Naive B cell (primary cell): ENCODE measurements around the gene SPINK4. TPM values are rescaled to one million over a fixed set of nuclear protein-coding genes. Genes with fewer than 3 reads are reported as not detected.
A peak's percentile ranks its signal among the peaks of the same experiment; 100 is the strongest.

ENCODE experiments used
- ATAC-seq, 2 donors: fragments of 150-1000 bp; cut with Tn5 transposase; 2 replicates each; pipeline ENCODE4 v1.10.0; 2021; ENCODE audit warnings: low read depth in 2 of 2, mild to moderate bottlenecking in 2 of 2, moderate library complexity in 2 of 2
- DNase-seq: peaks from one replicate; pipeline ENCODE4 v3.0.0; 2022
- H3K27ac Mint-ChIP-seq, 6 donors: one replicate each; pipeline ENCODE4 v1.8.0; 2020 to 2022; ENCODE audit warnings: mild to moderate bottlenecking in 6 of 6, mixed read lengths in 6 of 6, moderate library complexity in 5 of 6, inconsistent platforms in 2 of 6
- H3K27me3 Mint-ChIP-seq, 3 donors: one replicate each; pipeline ENCODE4 v1.8.0; 2021 to 2022; ENCODE audit warnings: mixed read lengths in 3 of 3, mild to moderate bottlenecking in 1 of 3
- H3K36me3 Mint-ChIP-seq, 2 donors: one replicate each; pipeline ENCODE4 v1.8.0; 2020 to 2022; ENCODE audit warnings: mixed read lengths in 2 of 2, inconsistent platforms in 1 of 2, mild to moderate bottlenecking in 1 of 2
- H3K4me1 Mint-ChIP-seq, 3 donors: one replicate each; pipeline ENCODE4 v1.8.0; 2020 to 2022; ENCODE audit warnings: mixed read lengths in 3 of 3, inconsistent platforms in 1 of 3, mild to moderate bottlenecking in 1 of 3, moderate library complexity in 1 of 3
- H3K4me3 Mint-ChIP-seq, 8 donors: one replicate each; pipeline ENCODE4 v1.8.0; 2020 to 2022; ENCODE audit warnings: mild to moderate bottlenecking in 8 of 8, mixed read lengths in 8 of 8, moderate library complexity in 8 of 8, inconsistent platforms in 2 of 8
- H3K9me3 Mint-ChIP-seq, 7 donors: one replicate each; pipeline ENCODE4 v1.8.0; 2020 to 2022; ENCODE audit warnings: mixed read lengths in 7 of 7, mild to moderate bottlenecking in 5 of 7, inconsistent platforms in 2 of 7, moderate library complexity in 1 of 7
- polyA plus RNA-seq, 6 donors: library from polyadenylated mRNA; unstranded; fragments of 300-500 nt; fragmentation: Illumina TruSeq; gene quantifications; one replicate each; pipeline ENCODE4 v1.2.3, GENCODE V29; 2021; ENCODE audit warnings: low read depth in 6 of 6

The SPINK4 gene
- polyA plus RNA-seq, 6 donors from 2014 or later: not detected

GRCh38 chr9:33254211-33254610 is 14.2 kb downstream of the SPINK4 start:
- peak overlapping the region in 2 of 6 donors; percentile 15 to 30 for H3K27ac Mint-ChIP-seq
- peaks cover 5 to 10% (median 8%) of the 10 kb centered on the region in 3 donors for H3K4me1 Mint-ChIP-seq
- H3K27me3 Mint-ChIP-seq: no peaks in the 10 kb centered on the region
- peaks cover 20 to 26% of the 10 kb centered on the region in 2 donors for H3K36me3 Mint-ChIP-seq
- H3K4me3 Mint-ChIP-seq: no peak overlapping the region
- H3K9me3 Mint-ChIP-seq: no peaks in the 10 kb centered on the region
- ATAC-seq (no peak), DNase-seq (no peak)

GRCh38 chr9:33255014-33255413 is 15.0 kb downstream of the SPINK4 start:
- H3K4me3 Mint-ChIP-seq: no peak overlapping the region
- H3K36me3 Mint-ChIP-seq: peaks cover 27 to 31% of the 10 kb centered on the region in 2 donors
- ATAC-seq: no peak
- H3K4me1 Mint-ChIP-seq: peaks cover 0 to 10% (median 3%) of the 10 kb centered on the region in 3 donors
- no peak for DNase-seq
- no peaks in the 10 kb centered on the region for H3K27me3 Mint-ChIP-seq
- H3K9me3 Mint-ChIP-seq: no peaks in the 10 kb centered on the region
- no peak overlapping the region for H3K27ac Mint-ChIP-seq

GRCh38 chr9:33255471-33255870 is 15.5 kb downstream of the SPINK4 start:
- Mint-ChIP-seq H3K4me1 (peaks cover 3 to 10% (median 3%) of the 10 kb centered on the region in 3 donors), H3K36me3 (peaks cover 32 to 35% of the 10 kb centered on the region in 2 donors), H3K4me3 (no peak overlapping the region), H3K27ac (no peak overlapping the region), H3K27me3 (no peaks in the 10 kb centered on the region), H3K9me3 (no peaks in the 10 kb centered on the region)
- DNase-seq (no peak), ATAC-seq (no peak)

GRCh38 chr9:33256236-33256635 is 16.3 kb downstream of the SPINK4 start:
- ATAC-seq (no peak), DNase-seq (no peak)
- H3K36me3 Mint-ChIP-seq: peaks cover 34 to 39% of the 10 kb centered on the region in 2 donors
- H3K27me3 Mint-ChIP-seq: no peaks in the 10 kb centered on the region
- peaks cover 3 to 10% (median 3%) of the 10 kb centered on the region in 3 donors for H3K4me1 Mint-ChIP-seq
- peak overlapping the region in 1 of 6 donors; percentile 39 for H3K27ac Mint-ChIP-seq
- no peaks in the 10 kb centered on the region for H3K9me3 Mint-ChIP-seq
- no peak overlapping the region for H3K4me3 Mint-ChIP-seq

GRCh38 chr9:33257276-33257675 is 17.3 kb downstream of the SPINK4 start:
- H3K9me3 Mint-ChIP-seq: no peaks in the 10 kb centered on the region
- H3K4me3 Mint-ChIP-seq: no peak overlapping the region
- no peaks in the 10 kb centered on the region for H3K27me3 Mint-ChIP-seq
- H3K4me1 Mint-ChIP-seq: peaks cover 3 to 10% (median 3%) of the 10 kb centered on the region in 3 donors
- DNase-seq (no peak), ATAC-seq (no peak)
- no peak overlapping the region for H3K27ac Mint-ChIP-seq
- peaks cover 33 to 39% of the 10 kb centered on the region in 2 donors for H3K36me3 Mint-ChIP-seq

- Mint-ChIP-seq H3K9me3 (no peaks in the 10 kb centered on the region), H3K4me3 (peak overlapping the region in 1 of 8 donors; percentile 15), H3K27ac (peak overlapping the region in 1 of 6 donors; percentile 47), H3K36me3 (peaks cover 24 to 31% of the 10 kb centered on the region in 2 donors), H3K4me1 (peaks cover 23 to 26% (median 25%) of the 10 kb centered on the region in 3 donors), H3K27me3 (no peaks in the 10 kb centered on the region)
- ATAC-seq (no peak), DNase-seq (no peak)
Measured at GRCh38 chr9:33260372-33260771, 20.4 kb downstream of the SPINK4 start.

- H3K27ac Mint-ChIP-seq: peak overlapping the region; percentile 58 to 97 (median 94)
- DNase-seq (no peak), ATAC-seq (no peak)
- peak overlapping the region; percentile 81 to 99 (median 92) for H3K4me3 Mint-ChIP-seq
- no peaks in the 10 kb centered on the region for H3K9me3 Mint-ChIP-seq
- H3K36me3 Mint-ChIP-seq: peaks cover 13 to 17% of the 10 kb centered on the region in 2 donors
- peaks cover 37 to 38% (median 38%) of the 10 kb centered on the region in 3 donors for H3K4me1 Mint-ChIP-seq
- H3K27me3 Mint-ChIP-seq: no peaks in the 10 kb centered on the region
Measured at GRCh38 chr9:33263131-33264002, 23.4 kb downstream of the SPINK4 start.

- no peaks in the 10 kb centered on the region for H3K9me3 Mint-ChIP-seq
- H3K4me1 Mint-ChIP-seq: peaks cover 36 to 38% (median 38%) of the 10 kb centered on the region in 3 donors
- DNase-seq: peak; percentile 50
- H3K27ac Mint-ChIP-seq: peak overlapping the region; percentile 58 to 97 (median 94)
- H3K36me3 Mint-ChIP-seq: peaks cover 13% of the 10 kb centered on the region in 2 donors
- no peaks in the 10 kb centered on the region for H3K27me3 Mint-ChIP-seq
- ATAC-seq: peak in 1 of 2 donors; percentile 8
- H3K4me3 Mint-ChIP-seq: peak overlapping the region; percentile 81 to 99 (median 92)
Measured at GRCh38 chr9:33264003-33264472, 24.1 kb downstream of the SPINK4 start.

GRCh38 chr9:33264473-33265177 is 24.7 kb downstream of the SPINK4 start, which contains the start of the genes BAG1 and CHMP5:
TSS of gene BAG1 (minus strand) at chr9:33264708.
TSS of gene CHMP5 (plus strand) at chr9:33265049. CDS start at chr9:33265079, 30 bp downstream.
- Mint-ChIP-seq H3K9me3 (no peaks in the 10 kb centered on the region), H3K4me1 (peaks cover 36 to 38% (median 36%) of the 10 kb centered on the region in 3 donors), H3K36me3 (peaks cover 11% of the 10 kb centered on the region in 2 donors), H3K4me3 (peak within 1 kb of the TSS; percentile 81 to 99 (median 95)), H3K27ac (peak within 1 kb of the TSS; percentile 96 to 99 (median 99)), H3K27me3 (no peaks in the 10 kb centered on the region)
- DNase-seq: peak; percentile 98
- ATAC-seq: peak; percentile 85

GRCh38 chr9:33265211-33265865 is 25.4 kb downstream of the SPINK4 start:
- H3K9me3 Mint-ChIP-seq: no peaks in the 10 kb centered on the region
- H3K4me1 Mint-ChIP-seq: peaks cover 33 to 36% (median 36%) of the 10 kb centered on the region in 3 donors
- H3K27ac Mint-ChIP-seq: peak overlapping the region; percentile 96 to 99 (median 99)
- no peak for DNase-seq
- no peaks in the 10 kb centered on the region for H3K27me3 Mint-ChIP-seq
- peaks cover 3 to 5% of the 10 kb centered on the region in 2 donors for H3K36me3 Mint-ChIP-seq
- peak overlapping the region; percentile 81 to 97 (median 95) for H3K4me3 Mint-ChIP-seq
- no peak for ATAC-seq

- Mint-ChIP-seq H3K36me3 (peaks cover 8 to 13% of the 10 kb centered on the region in 2 donors), H3K4me1 (peaks cover 33 to 36% (median 35%) of the 10 kb centered on the region in 3 donors), H3K27ac (peak overlapping the region in 4 of 6 donors; percentile 1 to 44 (median 20)), H3K4me3 (peak overlapping the region in 2 of 8 donors; percentile 27 to 90), H3K27me3 (no peaks in the 10 kb centered on the region), H3K9me3 (no peaks in the 10 kb centered on the region)
- ATAC-seq (no peak), DNase-seq (no peak)
Measured at GRCh38 chr9:33267151-33267767, 27.3 kb downstream of the SPINK4 start.

- ATAC-seq: no peak
Measured at GRCh38 chr9:33270146-33270545, 30.2 kb downstream of the SPINK4 start.

More at GRCh38 chr9:33270146-33270545, 30.2 kb downstream of the SPINK4 start:
- Mint-ChIP-seq H3K27ac (no peak overlapping the region), H3K9me3 (no peaks in the 10 kb centered on the region), H3K4me1 (peaks cover 16 to 21% (median 18%) of the 10 kb centered on the region in 3 donors), H3K4me3 (no peak overlapping the region), H3K36me3 (peaks cover 13 to 15% of the 10 kb centered on the region in 2 donors), H3K27me3 (no peaks in the 10 kb centered on the region)
- DNase-seq: no peak
